NCI-H69 (cell line): Measurements from ENCODE around the gene SKP1.

Experiments
- DNase-seq: peaks from one replicate; lab custom pipeline; 2025; lab: John Stamatoyannopoulos, UW

The SKP1 gene

DNA sequence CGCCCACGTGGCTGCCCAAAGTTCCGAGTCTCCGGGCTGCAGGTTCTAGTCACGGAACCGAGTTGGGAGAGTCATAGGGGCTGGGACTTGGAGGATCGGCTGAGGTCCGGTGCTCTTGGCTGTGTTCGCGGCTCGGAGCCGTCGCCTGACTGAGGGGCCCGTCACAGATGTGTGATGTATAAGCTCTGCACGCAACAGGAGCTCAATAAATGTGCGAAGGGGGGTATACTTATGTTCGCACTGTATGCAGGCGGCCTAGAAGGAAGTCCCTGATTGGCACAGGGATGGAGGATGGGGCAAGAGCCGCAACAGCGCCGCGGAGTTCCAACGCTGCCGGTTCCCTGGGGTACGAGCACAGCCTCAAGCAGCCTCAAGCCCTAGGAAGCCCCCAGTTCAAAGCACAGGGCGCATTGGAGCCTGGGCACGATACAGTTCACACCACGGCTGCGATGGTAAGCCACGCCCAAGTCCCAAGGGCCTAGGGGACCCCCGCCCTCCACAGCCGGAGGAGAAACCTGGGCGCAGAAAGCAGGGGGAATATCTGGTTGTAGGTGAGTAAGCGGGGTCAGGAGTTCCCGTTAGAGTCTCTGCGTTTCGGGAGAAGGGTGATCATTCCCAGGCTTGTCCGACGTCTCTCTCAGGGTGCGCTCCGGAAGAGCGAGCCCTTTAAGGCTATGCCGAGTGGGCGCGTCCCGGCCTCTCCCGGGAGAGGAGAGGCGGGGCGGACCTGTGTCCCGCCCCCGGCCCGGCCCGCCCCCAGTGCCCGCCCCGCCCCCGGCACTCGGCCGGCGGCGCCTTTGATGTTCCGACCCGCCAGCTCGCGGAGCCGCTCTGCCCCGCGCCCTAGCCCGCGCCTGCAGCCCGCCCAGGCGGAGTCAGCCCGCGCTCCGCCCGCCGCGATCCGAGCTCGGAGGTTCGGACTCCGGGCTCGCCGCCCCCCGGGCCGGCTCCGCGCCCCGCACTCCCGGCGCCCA is 62.6 kb downstream of the SKP1 start, which contains the start of gene TCF7:
TSS of gene TCF7 (plus strand) at position 780 of the 974 bp plus-strand sequence. CDS start 226 bp downstream, outside the sequence.
- peak; percentile 94 for DNase-seq

DNA sequence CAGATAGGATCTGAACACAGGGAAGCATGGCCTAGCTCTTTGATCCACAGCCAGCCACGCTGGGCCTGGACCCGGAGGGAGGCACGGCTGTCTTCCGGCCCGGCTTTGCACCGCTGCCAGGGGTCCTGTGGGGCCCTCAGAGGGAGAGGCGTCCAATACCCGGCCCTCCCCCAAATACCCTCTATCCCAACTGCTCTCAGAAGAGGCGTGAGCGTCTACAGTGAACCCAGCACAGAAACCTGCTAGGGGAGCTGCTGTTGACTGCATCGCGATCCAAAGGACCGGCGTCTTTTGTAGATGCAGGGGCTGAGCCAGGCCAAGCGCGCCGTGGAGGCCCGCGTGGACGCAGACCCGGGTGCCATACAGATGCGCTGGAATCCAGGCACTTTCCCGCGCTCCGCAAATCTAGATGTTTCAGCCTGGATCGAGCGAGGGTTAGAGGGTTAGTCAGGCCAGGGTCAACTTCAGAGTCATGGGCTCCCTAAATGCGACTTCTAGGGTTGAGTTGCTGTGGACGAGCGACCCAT is 63.3 kb downstream of the SKP1 start:
- no peak for DNase-seq

DNA sequence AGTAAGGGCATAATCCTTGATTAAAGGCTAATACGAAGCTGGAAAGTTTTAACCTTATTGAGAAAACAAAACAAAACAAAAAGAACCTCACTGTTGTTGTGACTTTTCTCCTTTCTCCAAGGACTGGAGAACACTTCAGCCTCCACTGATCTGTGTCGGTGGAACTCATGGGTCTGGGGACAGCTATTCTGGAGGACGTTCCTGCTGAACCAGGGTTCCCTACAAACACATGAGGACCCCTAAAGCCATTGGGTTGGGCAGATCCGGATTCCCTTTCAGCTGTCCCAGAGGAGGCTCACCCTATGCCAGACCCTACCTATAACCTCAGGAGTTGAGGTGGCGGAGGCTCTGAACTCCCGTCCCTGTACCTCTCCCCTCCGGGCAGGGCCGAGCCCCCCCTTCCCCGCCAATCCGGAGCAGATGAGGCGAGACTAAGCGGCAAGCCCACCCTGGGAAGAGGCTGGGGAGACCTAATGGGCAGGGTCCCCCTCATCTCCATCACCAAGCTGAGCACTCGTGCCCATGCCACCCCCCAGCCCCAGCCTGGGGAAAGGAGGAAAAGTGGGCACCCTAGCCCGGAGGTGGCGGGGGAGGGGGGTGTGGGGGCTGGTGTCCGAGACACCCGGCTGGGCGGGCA is 63.9 kb downstream of the SKP1 start:
- DNase-seq = no peak

DNA sequence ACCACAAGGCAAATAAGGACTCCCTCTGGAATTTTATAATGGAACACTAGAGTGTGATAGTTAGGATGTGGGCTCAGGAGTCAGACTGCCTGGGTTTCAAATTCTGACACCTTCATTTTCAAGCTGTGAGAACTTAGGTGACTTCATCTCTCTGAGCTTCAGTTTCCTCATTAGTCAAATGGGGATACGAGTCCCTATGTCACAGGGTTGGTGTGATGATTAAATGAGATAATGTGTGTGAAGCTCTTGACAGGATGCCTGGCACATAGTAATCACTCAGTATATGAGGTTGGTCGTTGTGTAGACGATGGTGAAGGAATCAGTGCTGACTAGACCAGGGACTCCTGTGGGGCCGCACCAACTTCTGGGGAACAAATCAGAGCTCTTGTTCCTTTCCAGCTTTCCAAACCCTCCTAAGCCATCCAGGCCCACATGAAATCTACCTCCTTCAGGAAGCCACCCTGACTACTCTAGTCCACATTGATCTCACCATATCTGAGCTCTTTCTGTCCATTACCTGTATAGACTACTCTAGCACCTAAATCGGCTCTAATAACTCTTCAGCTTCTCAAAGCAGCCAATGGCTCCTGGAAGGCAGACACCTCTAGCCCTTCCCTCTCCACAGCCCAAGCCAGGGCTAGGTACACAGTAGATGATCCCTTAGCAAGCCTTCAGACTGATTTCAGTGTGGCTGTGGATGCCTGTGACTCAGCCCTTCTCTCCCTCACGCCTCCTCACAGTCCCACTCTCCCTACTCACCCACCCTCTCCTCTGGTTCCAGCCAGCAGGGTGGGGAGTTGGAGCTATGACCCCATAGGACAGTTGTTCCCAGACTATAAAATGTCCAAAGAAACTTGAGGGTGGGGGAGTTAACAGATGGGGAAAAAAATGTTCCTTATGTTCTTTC is 64.8 kb downstream of the SKP1 start:
- no peak for DNase-seq

DNA sequence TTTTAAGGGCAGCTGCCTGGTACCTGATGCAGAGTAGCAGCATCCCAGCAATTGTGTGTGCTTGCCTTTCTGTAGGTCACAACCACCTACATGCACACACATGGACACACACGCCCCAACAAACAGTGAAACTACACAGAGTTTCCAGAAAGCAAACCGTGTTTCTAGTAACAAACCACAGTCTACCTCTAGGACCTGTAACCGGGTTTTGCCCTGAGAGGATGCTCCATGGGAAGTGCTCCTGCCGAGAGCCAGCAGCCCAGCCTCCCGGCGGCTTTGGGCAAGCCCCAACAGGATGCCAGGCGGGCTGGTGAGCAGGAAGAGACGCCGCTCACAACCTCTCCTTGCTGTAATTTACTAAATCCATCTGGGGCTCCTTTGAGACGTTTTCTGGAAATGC is 66.4 kb downstream of the SKP1 start:
- DNase-seq = peak; percentile 86

DNA sequence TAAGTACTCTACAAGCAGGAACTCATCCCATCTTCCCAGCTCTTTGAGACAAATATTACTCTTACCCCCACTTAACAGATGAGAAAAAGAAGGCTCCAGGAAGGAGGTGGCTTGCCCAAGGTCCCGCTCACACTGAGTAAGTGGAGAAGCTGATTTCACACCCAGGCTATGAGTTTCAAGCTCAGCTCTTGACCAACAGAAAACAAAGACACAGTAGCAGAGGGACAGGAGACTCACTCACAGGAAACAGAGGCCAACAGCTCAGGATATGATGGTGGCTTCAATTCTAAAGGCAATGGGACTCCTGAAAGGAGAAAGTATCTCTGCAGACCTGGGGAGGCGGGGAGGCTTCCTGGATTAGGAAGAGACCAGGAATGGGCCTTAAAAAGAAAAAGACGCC is 69.0 kb downstream of the SKP1 start:
- DNase-seq = no peak

DNA sequence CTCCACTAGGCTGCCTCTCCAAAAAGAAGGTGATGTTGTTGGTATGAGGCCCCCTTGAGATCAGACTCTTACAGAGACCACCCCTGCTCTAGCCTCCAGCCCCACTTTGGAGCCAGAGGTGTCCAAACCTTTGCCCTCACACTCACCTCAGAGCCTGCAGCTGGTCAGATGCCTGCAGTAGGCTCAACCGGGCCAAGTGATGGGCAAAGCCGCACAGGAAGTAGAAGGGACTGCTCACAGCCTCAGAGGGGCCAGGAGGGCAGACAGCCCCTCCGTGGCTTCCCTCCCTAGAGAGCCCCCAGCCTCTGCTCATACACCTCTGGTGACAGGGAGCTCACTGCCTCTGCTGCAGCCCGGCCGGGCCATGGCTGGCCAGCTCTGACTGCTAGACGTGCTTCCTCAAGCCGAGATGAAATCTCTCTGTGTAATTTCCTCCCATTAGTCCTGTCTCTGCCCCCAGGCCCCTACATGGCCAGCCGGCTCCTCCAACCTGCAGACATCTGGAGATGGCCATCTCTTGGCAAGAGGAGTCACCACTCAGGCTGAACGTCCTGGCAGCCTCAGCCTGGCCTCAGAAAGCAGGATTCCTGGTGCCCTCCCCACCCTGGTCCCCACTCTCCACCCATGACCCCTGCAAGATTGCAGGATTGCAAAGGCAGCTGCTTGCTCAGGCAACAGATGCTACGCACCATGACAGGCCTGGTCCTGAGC is 69.6 kb downstream of the SKP1 start:
- DNase-seq = peak; percentile 17

DNA sequence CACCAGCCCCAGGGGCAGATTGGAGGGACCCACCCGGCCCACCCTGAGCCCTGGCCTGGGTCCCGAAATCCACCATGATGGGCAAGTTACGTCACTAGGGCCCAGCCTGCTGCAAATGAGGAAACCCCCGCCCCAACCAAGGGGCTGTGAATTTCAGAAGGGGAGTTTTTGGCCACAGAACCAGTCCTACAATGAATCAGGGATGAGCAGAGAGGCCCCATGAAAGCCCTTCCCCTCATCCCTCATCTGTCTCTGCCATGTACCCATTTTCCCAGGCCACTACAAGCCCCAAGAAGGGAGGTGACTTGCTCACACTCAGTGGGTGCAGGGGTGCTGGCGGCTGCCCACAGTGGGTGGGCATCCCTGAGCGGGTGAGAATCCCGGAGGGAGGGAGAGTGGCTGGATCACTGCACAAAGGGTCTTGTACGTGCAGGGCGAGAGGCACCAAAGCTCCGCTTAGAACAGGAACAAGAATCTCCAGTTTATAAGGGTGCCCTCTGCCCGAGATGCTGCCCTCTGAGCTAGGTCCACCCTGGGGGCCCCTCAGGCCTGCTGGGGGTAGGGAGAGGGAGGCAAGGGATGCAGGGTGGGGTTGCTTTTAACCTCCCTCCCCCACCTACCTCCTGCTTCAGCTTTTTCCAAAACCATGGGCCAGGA is 72.6 kb downstream of the SKP1 start:
- DNase-seq = no peak

DNA sequence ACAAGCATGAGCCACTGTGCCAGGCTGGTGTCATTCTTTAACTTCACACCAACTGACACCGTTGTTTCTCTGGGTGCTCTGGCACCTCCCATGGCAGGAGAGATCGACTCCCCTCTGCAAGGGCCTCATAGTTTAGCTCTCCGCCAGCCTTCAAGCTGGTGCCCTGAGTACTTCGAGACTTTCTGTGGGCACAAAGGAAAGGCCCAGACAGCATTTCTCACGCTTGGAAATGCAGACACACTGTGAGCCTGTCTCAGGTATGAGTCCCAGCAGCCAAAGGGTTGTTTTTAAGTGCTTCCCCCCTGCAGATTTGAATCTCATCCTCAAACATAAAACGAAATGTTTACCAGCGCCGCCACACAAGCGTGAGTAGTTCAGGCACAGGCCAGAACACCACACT is 73.4 kb downstream of the SKP1 start:
- no peak for DNase-seq

DNA sequence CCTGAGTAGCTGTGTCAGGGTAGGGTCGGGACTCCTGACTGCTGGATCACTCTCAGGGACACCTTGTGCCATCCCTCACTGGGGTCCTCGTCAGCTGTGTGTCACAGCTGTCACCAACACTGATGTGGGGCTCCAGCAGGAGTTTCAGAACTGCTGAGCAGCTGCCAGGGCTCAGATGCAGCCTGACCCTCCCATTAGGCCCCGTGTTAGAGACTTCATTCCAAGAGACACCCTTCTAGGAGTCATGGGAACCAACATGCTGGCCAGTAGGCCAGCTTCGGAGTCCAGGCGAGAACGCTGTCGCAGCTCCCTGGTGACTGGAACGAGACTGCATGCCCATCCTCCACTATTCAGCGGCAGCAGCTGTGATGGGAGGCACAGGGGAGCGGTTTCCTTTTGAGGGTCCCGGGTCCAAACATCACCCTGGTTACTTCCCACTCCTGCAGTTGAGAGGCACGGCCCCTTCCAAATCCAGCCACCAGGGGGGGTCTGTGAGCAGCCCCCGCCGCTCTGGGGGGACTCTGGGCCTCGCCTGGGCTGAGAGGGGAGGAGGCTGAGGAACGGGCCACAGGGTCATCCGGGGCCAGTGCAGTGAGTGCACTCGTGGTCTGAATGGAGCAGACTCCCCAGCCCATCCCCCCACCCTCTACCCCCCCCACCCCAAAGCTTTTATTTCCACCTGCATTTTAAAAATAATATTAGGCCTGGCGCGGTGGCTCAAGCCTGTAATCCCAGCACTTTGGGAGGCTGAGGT is 74.9 kb downstream of the SKP1 start:
- DNase-seq = peak; percentile 58

DNA sequence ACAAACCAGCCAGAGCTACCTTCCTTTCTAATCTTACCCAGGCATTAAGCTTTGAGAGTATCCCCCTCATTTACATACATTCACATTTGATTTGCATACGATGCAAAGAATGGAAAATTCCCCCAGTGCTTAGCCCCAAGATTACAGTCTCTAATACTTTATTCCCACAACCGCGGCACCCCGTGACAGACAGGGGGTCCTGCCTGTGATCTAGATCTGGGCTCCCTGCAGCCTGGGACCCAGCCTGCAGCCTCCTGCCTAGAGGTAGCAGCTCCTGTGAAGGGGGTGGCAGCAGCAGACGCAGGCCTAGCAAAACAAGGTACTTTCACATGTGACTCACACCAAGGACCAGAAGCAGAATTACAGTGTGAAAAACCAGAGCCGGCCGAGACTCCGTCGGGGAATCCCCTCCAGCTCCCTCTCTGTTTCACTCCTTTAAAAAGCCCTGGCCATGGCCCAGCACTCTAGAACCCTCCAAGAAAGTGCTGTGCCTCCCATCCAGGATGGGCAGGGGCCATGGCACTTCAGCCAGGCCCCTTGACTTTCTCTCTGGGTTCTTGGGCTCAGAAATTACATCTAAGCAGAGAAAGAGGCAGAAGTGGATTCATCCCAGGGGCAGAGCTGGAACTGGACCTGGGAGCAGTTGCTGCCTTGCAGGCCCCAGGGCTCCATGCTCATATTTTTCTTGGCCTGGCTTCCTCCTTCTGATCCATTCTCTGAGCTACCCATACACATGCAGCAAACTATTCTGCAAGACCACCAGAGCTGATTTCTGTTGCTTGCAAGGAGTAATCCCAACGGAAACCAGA is 76.3 kb downstream of the SKP1 start:
- DNase-seq = no peak

DNA sequence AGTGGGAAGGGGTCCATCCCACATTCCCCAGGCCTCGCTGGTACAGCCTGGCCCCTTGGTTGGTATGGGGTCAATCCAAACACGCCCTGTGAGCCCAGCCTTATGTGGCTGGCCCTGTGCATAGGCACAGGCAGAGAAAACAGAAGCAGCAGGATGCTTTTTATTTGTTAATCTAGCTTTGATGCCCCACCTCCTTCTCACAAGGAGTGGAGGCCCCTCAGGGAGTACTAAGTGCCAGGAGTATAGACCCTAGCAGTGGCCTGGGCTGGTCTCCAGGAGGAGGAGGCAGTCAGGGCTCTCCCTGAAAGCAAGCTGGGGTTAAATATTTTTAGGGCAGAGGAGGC is 76.8 kb downstream of the SKP1 start:
- peak; percentile 54 for DNase-seq

DNA sequence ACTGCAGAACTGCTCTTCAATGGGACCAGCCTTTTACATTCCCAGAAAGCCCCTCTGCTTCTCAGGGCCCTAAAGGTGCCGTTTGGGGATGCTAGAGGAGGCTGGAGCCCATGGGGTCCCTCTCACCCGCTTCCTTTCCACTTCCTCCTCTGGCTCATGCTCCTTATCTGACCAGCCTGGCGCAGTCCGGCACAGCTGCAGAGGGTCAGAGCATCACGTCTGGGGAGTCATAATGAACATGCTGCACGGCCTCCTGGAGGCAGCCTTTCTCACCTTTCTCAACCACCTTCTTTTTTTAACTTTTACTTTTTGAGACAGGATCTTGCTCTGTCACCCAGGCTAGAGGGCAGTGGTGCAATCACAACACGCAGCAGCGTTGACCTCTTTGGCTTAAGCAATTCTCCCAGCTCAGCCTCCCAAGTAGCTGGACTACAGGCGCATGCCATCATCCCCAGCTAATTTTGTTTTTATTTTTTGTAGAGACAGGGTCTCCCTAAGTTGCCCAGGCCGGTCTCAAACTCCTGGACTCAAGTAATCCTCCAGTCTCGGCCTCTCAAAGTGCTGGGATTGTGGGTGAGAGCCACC is 77.4 kb downstream of the SKP1 start:
- no peak for DNase-seq
